Inferior parietal cortex (tissue), 1 donor: ENCODE measurements around the gene SEMA3A.
"Not testable (repeated sequence)": the region's sequence is repeated elsewhere in the genome, so short reads cannot be mapped to it uniquely, and the experiment has no call there.

Experiments
- DNase-seq: peaks from one replicate; pipeline ENCODE4 v3.0.0-alpha.2; 2016; ENCODE audit errors: extremely low spot score

SEMA3A gene

GRCh38 chr7:84154991-84155781, 39.4 kb downstream of the SEMA3A start:
- no peak for DNase-seq

- DNase-seq: no peak
These were observed 41.6 kb downstream of the SEMA3A start for GRCh38 chr7:84152995-84153394.

- not testable (repeated sequence) for DNase-seq
These were observed 44.2 kb downstream of the SEMA3A start for GRCh38 chr7:84150370-84150769.

GRCh38 chr7:84149573-84149972, 45.0 kb downstream of the SEMA3A start:
- no peak for DNase-seq

- no peak for DNase-seq
These were observed 48.7 kb downstream of the SEMA3A start for GRCh38 chr7:84145892-84146291.

GRCh38 chr7:84144935-84145334, 49.7 kb downstream of the SEMA3A start:
- no peak for DNase-seq

- no peak for DNase-seq
These were observed 50.1 kb downstream of the SEMA3A start for GRCh38 chr7:84144480-84144879.

- DNase-seq: no peak
These were observed 51.9 kb downstream of the SEMA3A start for GRCh38 chr7:84142726-84143125.

GRCh38 chr7:84139986-84140729, 54.4 kb downstream of the SEMA3A start:
- no peak for DNase-seq

GRCh38 chr7:84138411-84138810, 56.2 kb downstream of the SEMA3A start:
- DNase-seq: no peak

- DNase-seq: no peak
These were observed 56.8 kb downstream of the SEMA3A start for GRCh38 chr7:84137812-84138211.

GRCh38 chr7:84136809-84137208, 57.8 kb downstream of the SEMA3A start:
- no peak for DNase-seq

- no peak for DNase-seq
These were observed 58.3 kb downstream of the SEMA3A start for GRCh38 chr7:84136336-84136735.

GRCh38 chr7:84134169-84134568, 60.4 kb downstream of the SEMA3A start:
- no peak for DNase-seq

- no peak for DNase-seq
These were observed 68.9 kb downstream of the SEMA3A start for GRCh38 chr7:84125654-84126053.

- peak; percentile 48 for DNase-seq
These were observed 70.5 kb downstream of the SEMA3A start for GRCh38 chr7:84123965-84124547.

GRCh38 chr7:84122582-84123360, 71.8 kb downstream of the SEMA3A start:
- no peak for DNase-seq

- DNase-seq: no peak
These were observed 77.3 kb downstream of the SEMA3A start for GRCh38 chr7:84117304-84117703.

GRCh38 chr7:84113906-84114850, 80.4 kb downstream of the SEMA3A start:
- no peak for DNase-seq

GRCh38 chr7:84113286-84113685, 81.3 kb downstream of the SEMA3A start:
- no peak for DNase-seq

- no peak for DNase-seq
These were observed 81.8 kb downstream of the SEMA3A start for GRCh38 chr7:84112771-84113170.
